Measurements from ENCODE around the gene KLF18.

Gene KLF18

GRCh38 chr1:44152692-44153091 is 11.3 kb upstream of the KLF18 start:
- H2AK5ac ChIP-seq (ENCODE audit: low read length, severe bottlenecking): no peak overlapping the region
- no peak overlapping the region for H2BK15ac ChIP-seq (ENCODE audit: low read depth, poor library complexity, severe bottlenecking)
- no peak overlapping the region for H2BK120ac ChIP-seq (ENCODE audit: low read depth, low read length)
- no peak overlapping the region for H3K23ac ChIP-seq (ENCODE audit: low read length in 2 of 2)
- H2BK12ac ChIP-seq (ENCODE audit: low read length in 2 of 2): no peak overlapping the region
- H3K36me3 ChIP-seq (ENCODE audit: control insufficient read depth in 1 of 2, insufficient read depth in 2 of 2, low read depth in 1 of 2, low read length in 2 of 2): no peaks in the 10 kb centered on the region
- no peak overlapping the region for H3K4ac ChIP-seq (ENCODE audit: low read depth in 1 of 2, low read length in 2 of 2)
- no peaks in the 10 kb centered on the region for H3K9me3 ChIP-seq (ENCODE audit: control insufficient read depth, low read length)
- no CpG with 5 or more reads among the region's 1 CpG for WGBS
- H2BK5ac ChIP-seq (ENCODE audit: low read depth, low read length, poor library complexity, severe bottlenecking): no peak overlapping the region
- H3K27ac ChIP-seq (ENCODE audit: low read length, poor library complexity, severe bottlenecking): no peak overlapping the region
- H4K8ac ChIP-seq (ENCODE audit: low read length): no peak overlapping the region
- H3K14ac ChIP-seq (ENCODE audit: low read length in 2 of 2): no peak overlapping the region
- no peaks in the 10 kb centered on the region for H3K4me1 ChIP-seq (ENCODE audit: control insufficient read depth, insufficient read depth, low read depth, low read length)
- no peak overlapping the region for H4K91ac ChIP-seq (ENCODE audit: low read length)
- no peak overlapping the region for H3K4me2 ChIP-seq (ENCODE audit: low read length, poor library complexity, severe bottlenecking)
- H3K27me3 ChIP-seq (ENCODE audit: control insufficient read depth in 1 of 2, insufficient read depth in 1 of 2, low read length in 2 of 2): peaks cover 13 to 22% of the 10 kb centered on the region in 2 experiments
- no peak overlapping the region for H3K18ac ChIP-seq (ENCODE audit: low read depth in 1 of 2, low read length in 2 of 2)
- no peak for DNase-seq
- H3K79me1 ChIP-seq (replicated peaks; ENCODE audit: low read length, poor library complexity, severe bottlenecking): no peaks in the 10 kb centered on the region
- no peak overlapping the region for H3K4me3 ChIP-seq (ENCODE audit: insufficient read depth in 1 of 2, low read depth in 1 of 2, low read length in 2 of 2)
- H3K9ac ChIP-seq (ENCODE audit: low read length): no peak overlapping the region
- H2AFZ ChIP-seq (ENCODE audit: low read depth, low read length): no peak overlapping the region

- no peak overlapping the region for H2BK120ac ChIP-seq (ENCODE audit: low read depth, low read length)
- no peak for DNase-seq
- peaks cover 13 to 22% of the 10 kb centered on the region in 2 experiments for H3K27me3 ChIP-seq (ENCODE audit: control insufficient read depth in 1 of 2, insufficient read depth in 1 of 2, low read length in 2 of 2)
- no peaks in the 10 kb centered on the region for H3K9me3 ChIP-seq (ENCODE audit: control insufficient read depth, low read length)
- no peaks in the 10 kb centered on the region for H3K36me3 ChIP-seq (ENCODE audit: control insufficient read depth in 1 of 2, insufficient read depth in 2 of 2, low read depth in 1 of 2, low read length in 2 of 2)
- H3K18ac ChIP-seq (ENCODE audit: low read depth in 1 of 2, low read length in 2 of 2): no peak overlapping the region
- H4K8ac ChIP-seq (ENCODE audit: low read length): no peak overlapping the region
- 67% methylated on average over 1 of the region's 1 CpG for WGBS
- no peak overlapping the region for H3K27ac ChIP-seq (ENCODE audit: low read length, poor library complexity, severe bottlenecking)
- H3K4ac ChIP-seq (ENCODE audit: low read depth in 1 of 2, low read length in 2 of 2): no peak overlapping the region
- no peak overlapping the region for H2AK5ac ChIP-seq (ENCODE audit: low read length, severe bottlenecking)
- H3K23ac ChIP-seq (ENCODE audit: low read length in 2 of 2): no peak overlapping the region
- H2AFZ ChIP-seq (ENCODE audit: low read depth, low read length): no peak overlapping the region
- no peaks in the 10 kb centered on the region for H3K79me1 ChIP-seq (replicated peaks; ENCODE audit: low read length, poor library complexity, severe bottlenecking)
- no peak overlapping the region for H4K91ac ChIP-seq (ENCODE audit: low read length)
- no peak overlapping the region for H3K9ac ChIP-seq (ENCODE audit: low read length)
- H3K4me1 ChIP-seq (ENCODE audit: control insufficient read depth, insufficient read depth, low read depth, low read length): no peaks in the 10 kb centered on the region
- H2BK12ac ChIP-seq (ENCODE audit: low read length in 2 of 2): no peak overlapping the region
- no peak overlapping the region for H3K4me3 ChIP-seq (ENCODE audit: insufficient read depth in 1 of 2, low read depth in 1 of 2, low read length in 2 of 2)
- H2BK15ac ChIP-seq (ENCODE audit: low read depth, poor library complexity, severe bottlenecking): no peak overlapping the region
- no peak overlapping the region for H2BK5ac ChIP-seq (ENCODE audit: low read depth, low read length, poor library complexity, severe bottlenecking)
- no peak overlapping the region for H3K4me2 ChIP-seq (ENCODE audit: low read length, poor library complexity, severe bottlenecking)
- no peak overlapping the region for H3K14ac ChIP-seq (ENCODE audit: low read length in 2 of 2)
Observed at GRCh38 chr1:44151808-44152207, 10.4 kb upstream of the KLF18 start.

- Histone ChIP-seq H2BK12ac (ENCODE audit: low read length in 2 of 2) (no peak overlapping the region), H4K91ac (ENCODE audit: low read length) (no peak overlapping the region), H3K79me1 (replicated peaks; ENCODE audit: low read length, poor library complexity, severe bottlenecking) (no peaks in the 10 kb centered on the region), H2BK120ac (ENCODE audit: low read depth, low read length) (no peak overlapping the region), H3K14ac (ENCODE audit: low read length in 2 of 2) (no peak overlapping the region), H3K27me3 (ENCODE audit: control insufficient read depth in 1 of 2, insufficient read depth in 1 of 2, low read length in 2 of 2) (peaks cover 13 to 22% of the 10 kb centered on the region in 2 experiments), H3K23ac (ENCODE audit: low read length in 2 of 2) (no peak overlapping the region), H2BK15ac (ENCODE audit: low read depth, poor library complexity, severe bottlenecking) (no peak overlapping the region), H2BK5ac (ENCODE audit: low read depth, low read length, poor library complexity, severe bottlenecking) (no peak overlapping the region), H2AFZ (ENCODE audit: low read depth, low read length) (no peak overlapping the region), H3K9ac (ENCODE audit: low read length) (no peak overlapping the region), H3K4ac (ENCODE audit: low read depth in 1 of 2, low read length in 2 of 2) (no peak overlapping the region), H3K4me3 (ENCODE audit: insufficient read depth in 1 of 2, low read depth in 1 of 2, low read length in 2 of 2) (no peak overlapping the region), H2AK5ac (ENCODE audit: low read length, severe bottlenecking) (no peak overlapping the region), H3K4me2 (ENCODE audit: low read length, poor library complexity, severe bottlenecking) (no peak overlapping the region), H3K9me3 (ENCODE audit: control insufficient read depth, low read length) (no peaks in the 10 kb centered on the region), H3K36me3 (ENCODE audit: control insufficient read depth in 1 of 2, insufficient read depth in 2 of 2, low read depth in 1 of 2, low read length in 2 of 2) (no peaks in the 10 kb centered on the region), H3K27ac (ENCODE audit: low read length, poor library complexity, severe bottlenecking) (no peak overlapping the region), H3K18ac (ENCODE audit: low read depth in 1 of 2, low read length in 2 of 2) (no peak overlapping the region), H4K8ac (ENCODE audit: low read length) (no peak overlapping the region), H3K4me1 (ENCODE audit: control insufficient read depth, insufficient read depth, low read depth, low read length) (no peaks in the 10 kb centered on the region)
- 88% methylated on average over 5 of the region's 6 CpGs for WGBS
- DNase-seq: no peak
Observed at GRCh38 chr1:44151332-44151731, 9.9 kb upstream of the KLF18 start.

- Histone ChIP-seq H3K9me3 (ENCODE audit: control insufficient read depth, low read length) (peaks cover 21% of the 10 kb centered on the region), H2BK5ac (ENCODE audit: low read depth, low read length, poor library complexity, severe bottlenecking) (no peak overlapping the region), H2AK5ac (ENCODE audit: low read length, severe bottlenecking) (no peak overlapping the region), H3K9ac (ENCODE audit: low read length) (no peak overlapping the region), H3K27me3 (ENCODE audit: control insufficient read depth in 1 of 2, insufficient read depth in 1 of 2, low read length in 2 of 2) (peaks cover 12 to 22% of the 10 kb centered on the region in 2 experiments), H3K14ac (ENCODE audit: low read length in 2 of 2) (no peak overlapping the region), H3K4me1 (ENCODE audit: control insufficient read depth, insufficient read depth, low read depth, low read length) (no peaks in the 10 kb centered on the region), H3K27ac (ENCODE audit: low read length, poor library complexity, severe bottlenecking) (no peak overlapping the region), H3K18ac (ENCODE audit: low read depth in 1 of 2, low read length in 2 of 2) (no peak overlapping the region), H3K4ac (ENCODE audit: low read depth in 1 of 2, low read length in 2 of 2) (no peak overlapping the region), H3K4me2 (ENCODE audit: low read length, poor library complexity, severe bottlenecking) (no peak overlapping the region), H3K23ac (ENCODE audit: low read length in 2 of 2) (no peak overlapping the region), H3K4me3 (ENCODE audit: insufficient read depth in 1 of 2, low read depth in 1 of 2, low read length in 2 of 2) (no peak overlapping the region), H4K8ac (ENCODE audit: low read length) (no peak overlapping the region), H3K36me3 (ENCODE audit: control insufficient read depth in 1 of 2, insufficient read depth in 2 of 2, low read depth in 1 of 2, low read length in 2 of 2) (no peaks in the 10 kb centered on the region), H2BK12ac (ENCODE audit: low read length in 2 of 2) (no peak overlapping the region), H4K91ac (ENCODE audit: low read length) (no peak overlapping the region), H2BK15ac (ENCODE audit: low read depth, poor library complexity, severe bottlenecking) (no peak overlapping the region), H2BK120ac (ENCODE audit: low read depth, low read length) (no peak overlapping the region), H2AFZ (ENCODE audit: low read depth, low read length) (no peak overlapping the region), H3K79me1 (replicated peaks; ENCODE audit: low read length, poor library complexity, severe bottlenecking) (no peaks in the 10 kb centered on the region)
- 95% methylated on average over 3 of the region's 3 CpGs for WGBS
- no peak for DNase-seq
Observed at GRCh38 chr1:44147582-44147981, 6.2 kb upstream of the KLF18 start.
